HG03060 (cell line): ENCODE data around the gene NRN1.

Source experiments
- ATAC-seq: cut with Tn5 transposase; IDR thresholded peaks from one replicate; pipeline ENCODE4 v1.9.1; 2021; ENCODE audit warnings: low read depth, moderate number of reproducible peaks; ENCODE audit not compliant: unreplicated experiment

The NRN1 gene

DNA sequence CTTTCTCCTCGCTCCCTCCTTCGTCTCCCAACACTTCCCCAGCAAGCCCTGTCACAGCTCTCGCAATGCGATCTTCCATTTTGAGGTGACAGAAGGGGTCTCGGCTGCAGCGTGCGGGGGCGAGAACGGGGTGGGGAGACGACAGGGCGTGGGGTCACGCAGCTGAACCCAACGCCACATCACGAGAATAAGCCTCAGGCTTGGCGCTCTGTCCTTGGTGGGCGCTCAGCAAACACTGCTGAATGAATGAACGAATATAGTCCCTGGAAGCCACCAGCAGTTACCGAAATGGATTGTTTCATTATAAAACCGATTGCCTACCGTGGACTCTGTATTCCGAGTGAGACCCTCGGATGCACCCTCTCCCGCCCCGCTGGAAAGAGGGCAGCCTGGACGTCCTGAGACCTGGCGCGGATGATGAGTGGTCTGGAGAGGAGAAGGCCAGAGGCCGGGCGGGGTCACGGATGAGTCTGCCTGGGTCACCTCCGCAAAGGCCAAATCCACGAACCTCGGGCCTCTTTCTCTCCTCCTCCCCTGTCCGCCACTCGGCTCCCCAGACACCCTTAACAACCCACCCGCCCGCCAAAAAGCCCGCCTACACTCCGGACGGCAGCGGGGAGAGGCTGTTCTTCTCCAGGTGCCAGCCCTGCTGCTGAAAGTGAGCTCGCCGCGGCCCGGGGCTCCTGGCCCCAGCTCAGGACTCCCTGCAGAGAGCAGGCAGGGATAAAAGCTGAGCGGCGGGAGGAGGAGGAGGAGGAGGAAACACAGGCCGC, 3.7 kb downstream of the NRN1 start:
- ATAC-seq: no peak

DNA sequence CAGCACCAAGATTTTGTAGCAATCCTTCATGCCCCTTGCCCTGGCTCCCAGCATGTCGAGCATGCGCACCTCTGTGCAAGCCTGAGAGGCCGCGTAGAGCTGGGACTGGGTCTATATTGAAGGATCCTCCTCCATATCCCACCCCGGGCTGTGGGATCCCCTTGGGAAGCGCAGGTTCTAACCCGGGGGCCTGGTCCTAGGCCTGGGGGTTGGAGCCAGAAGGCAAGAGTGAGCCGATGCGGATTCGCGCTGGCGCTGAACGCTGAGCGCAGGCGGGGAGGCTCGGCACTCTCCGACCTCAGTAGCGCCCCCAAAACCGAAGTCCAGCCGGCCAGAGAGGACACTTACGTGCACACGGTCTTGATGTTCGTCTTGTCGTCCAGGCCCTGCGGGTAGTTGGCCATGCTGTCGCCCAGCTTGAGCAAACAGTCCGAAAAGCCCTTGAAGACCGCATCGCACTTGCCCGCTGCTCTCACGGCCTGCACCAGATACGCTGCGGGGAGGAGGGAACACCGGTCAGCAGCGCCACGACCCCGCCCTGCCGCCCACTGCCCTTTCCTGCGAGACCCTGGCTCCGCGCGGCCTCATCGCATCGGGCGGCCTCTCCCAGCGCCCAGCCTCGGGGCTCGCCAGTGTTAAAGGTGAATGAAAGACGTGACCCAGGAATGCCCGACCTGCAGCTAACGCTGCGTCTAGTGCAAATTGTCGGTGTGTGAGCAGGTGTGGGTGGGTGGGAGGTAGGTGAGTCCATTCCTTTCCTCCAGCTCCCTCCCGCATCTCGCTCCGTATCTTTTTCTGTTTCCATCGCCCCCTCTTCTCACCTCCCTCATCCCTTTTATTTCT, 4.5 kb downstream of the NRN1 start:
- ATAC-seq: no peak

DNA sequence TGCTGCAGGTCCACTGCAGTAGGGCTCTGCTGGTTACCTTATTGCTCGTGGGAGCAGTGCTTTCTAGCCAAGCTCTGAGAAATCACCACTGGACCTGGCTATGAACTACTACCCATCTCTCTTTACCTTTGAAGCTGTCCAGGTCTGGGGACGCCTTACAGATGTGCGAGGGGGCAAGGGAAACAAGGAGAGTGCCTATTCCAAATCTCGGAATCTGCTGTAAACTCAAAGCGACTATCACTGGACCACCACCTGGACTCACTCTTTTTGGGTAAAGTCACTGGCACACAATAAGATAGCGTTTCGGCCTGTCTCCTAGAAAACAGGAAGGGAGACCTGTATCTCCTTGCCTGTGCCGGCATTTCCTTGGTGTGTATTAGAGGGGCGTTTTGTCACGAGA, 5.3 kb downstream of the NRN1 start:
- ATAC-seq: no peak

DNA sequence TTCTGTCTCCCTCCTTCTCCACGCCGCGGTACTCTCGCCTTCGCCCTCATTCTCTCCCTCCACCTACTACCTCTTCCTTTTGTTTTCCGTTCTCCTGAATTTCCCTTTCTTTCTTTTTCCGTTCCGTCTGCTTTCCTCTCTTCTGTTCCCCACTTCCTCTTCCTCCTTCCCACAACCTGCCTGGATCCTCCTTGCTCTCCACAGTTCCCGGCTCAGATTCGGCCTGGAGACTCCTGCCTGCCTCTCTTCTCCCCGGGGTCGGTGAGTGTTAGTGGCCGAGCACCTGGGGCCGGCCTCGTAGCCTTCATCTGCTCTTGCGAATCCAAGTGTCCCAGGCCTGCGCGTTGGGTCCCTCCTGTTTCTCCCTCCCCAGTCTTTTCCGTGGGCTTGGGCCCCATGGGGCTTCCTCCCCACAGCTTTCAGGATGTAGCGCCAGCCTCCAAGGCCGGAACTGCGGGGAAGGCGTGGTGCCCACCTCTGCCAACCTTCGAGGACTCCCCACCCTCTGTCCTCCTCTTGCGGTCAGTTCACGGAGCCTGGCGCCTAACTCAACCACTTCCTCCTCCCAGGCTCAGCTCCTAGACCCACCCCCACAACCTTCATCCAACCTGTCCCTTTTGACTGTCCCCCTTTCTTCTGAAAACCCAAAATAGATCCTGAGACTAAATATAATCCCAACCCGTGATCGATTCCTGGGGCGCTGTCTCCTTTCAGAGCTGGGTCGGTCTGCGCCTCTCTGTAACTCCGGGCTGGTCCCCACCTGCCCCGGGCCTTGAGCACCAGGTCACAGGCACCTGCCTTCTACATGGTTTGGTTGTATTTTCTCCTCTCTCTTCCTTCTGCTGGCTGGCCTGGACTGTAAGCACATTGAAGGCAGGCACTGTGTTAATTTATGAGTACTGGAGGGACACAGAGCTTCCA, 6.8 kb downstream of the NRN1 start:
- ATAC-seq: no peak

DNA sequence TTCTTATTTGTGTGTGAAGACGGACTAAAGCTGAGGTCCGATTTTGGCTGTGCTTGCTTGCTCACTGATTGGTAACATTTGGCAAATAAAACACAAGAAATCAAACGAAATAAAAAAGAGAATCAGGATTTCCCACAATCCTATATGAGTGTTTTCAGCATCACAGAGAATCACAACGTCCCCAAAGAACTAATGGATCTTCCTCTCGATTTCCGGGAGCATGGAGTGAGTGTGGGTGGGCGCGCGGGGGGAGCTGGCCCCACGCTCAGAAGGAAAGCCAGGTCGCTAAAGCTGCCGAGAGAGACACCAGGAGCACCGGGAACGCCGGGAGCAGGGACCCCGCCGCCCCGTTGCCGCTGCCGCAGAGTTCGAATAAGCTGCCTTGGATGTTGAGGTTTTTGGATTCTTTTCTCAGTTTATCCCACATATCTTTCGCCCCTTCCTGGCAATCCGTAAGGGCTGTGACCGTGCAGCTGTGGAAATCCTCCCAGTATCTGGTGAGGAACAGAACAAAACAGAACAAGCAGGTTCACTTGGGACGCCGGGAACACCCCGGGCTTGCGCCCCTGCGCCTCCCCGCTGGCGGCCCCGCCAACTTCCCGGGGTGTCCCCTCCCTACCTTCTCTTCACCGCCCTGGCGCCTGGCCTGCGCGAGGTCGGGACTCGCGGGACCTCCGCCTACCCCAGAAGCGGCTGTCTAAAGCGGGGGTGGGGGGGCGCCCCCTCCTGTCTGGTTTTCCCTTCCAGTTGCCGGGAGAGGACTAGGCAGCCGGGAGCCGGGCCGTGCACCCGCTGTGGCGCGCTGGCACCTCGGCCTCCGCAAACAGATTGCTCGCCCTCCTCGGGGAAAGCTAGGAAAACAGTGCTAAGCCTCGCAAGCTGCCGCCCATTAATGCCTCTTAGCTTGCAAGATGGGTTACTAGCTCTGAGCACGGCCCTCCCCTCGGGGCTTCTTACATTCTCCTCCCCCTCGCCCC, 7.7 kb downstream of the NRN1 start:
- ATAC-seq: no peak

DNA sequence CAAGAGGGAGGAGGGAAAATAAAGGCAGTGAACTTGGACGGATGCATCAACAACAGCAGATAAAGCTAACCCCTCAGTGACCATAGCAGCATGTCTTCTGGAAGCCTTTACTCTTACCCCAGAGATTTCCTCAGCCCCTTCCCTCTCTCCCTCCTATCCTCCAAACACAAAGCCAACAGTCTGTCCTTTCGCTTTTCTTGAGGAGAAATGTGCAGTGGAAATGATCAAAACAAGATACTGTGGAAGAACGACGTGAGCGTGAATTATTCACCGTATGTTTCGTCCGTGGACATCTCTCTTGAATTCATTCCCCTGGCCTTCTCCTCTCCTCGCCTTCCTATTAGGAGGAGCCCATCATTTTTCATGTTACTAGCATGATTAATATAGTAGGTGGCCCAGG, 8.5 kb downstream of the NRN1 start:
- no peak for ATAC-seq

DNA sequence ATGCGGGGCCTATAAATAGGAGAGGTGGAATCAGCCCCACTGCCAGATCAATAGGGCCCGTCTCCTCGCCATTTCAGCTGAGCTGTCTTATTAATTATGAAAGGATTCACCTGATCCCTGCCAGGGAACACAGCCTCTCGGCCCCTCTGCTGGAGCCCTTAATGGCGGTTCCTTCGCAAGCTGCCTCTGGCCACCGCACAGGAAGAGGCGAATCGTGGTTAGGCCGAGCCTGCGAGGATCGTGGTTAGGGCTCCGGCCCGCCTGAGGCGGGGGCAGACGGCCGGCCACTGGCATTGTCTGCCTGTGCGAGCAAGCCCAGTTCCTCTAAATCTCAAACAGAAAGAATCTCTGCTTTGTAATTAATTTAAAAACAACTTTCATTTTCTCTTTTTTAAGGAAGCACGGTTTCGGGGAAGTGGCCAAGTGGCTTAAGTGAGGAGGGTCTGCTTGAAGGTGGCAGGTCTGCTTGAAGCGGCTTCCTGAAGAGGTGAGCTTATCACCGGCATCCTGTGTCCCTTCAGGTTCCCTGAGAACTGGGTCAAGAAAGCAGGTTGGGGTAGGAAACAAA, 9.2 kb downstream of the NRN1 start:
- no peak for ATAC-seq

DNA sequence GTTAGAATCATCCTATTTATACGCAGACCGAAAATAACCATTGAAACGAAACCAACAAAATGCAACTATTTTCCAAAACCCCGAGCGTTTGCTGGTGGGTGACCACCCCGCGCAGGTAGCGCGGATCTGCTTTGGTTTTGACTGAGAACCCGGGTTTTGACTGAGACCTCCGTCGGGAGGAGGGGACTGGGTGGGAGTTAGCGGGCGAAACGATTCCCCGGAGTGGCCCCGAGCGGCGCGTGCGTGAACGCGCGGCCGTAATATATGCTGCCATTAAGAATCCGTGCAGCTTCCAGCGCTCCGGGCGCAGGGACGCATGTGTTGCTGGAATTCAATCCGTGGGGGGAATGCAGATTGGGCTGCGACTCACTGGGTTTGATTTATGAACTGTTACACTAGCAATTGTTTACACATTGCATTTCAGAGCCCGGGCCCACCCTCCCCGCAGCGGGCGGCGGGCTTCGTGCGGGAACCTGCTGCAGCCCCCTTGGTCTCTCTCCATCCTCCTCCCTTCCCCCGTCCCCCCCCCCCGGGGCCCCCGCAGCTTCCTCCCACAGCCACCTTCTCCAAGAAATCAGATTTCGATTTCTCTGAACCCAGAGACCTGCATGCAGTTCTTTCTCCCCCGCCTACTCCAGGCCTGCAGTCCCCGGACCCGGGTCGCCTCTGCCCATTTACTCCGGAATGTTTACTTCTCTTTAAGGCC, 9.9 kb downstream of the NRN1 start:
- no peak for ATAC-seq

DNA sequence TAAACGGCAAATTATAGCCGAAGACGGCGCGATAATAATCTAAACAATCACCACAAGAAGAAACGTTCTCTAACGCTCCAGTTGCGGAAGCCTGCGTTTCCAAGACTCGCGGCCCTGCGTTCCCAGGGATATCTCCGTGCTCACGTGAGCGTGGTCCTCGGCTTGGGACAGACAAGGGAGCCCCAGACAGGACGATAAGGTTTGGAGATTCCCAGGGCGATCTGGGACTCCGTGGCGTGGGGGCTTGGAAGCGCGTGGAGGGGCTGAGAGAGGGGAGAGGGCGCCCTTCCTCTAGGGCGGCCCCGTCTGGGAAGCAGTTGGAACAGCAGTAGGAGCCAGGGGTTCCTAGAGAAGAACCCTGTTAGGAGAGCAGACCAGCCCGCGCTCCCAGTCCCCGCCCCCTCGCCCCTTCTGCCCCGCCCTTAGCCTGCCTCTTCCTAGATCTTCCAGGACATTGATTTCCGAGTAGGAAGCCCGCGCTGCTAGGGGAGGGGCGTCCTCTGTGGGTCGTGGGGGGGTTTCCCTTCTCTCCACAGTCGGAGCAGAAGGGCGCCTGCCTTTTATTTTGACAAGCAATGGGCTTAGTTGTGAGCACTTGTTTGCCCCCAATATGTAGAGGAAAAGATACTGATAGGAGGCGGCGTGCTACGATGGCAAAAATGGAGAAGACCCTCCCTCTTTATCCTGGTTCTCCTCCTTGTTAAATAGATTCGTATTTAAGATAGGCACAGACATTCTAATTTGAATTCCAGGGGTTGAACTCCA, 10.6 kb downstream of the NRN1 start:
- no peak for ATAC-seq

DNA sequence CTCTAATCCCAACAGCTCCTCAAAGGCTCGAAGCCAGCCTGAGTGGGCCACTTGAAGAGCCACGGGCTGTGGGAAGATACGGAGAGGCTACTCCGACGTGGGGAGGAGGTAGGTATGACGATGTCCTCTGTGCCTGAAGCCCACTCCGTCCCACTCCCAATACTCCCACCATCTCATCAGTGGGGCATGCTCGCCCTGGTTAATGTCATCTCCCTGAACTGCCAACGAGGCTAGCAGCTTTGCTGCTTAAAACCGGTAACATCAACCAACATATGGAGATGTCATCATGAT, 11.1 kb downstream of the NRN1 start:
- ATAC-seq: no peak

DNA sequence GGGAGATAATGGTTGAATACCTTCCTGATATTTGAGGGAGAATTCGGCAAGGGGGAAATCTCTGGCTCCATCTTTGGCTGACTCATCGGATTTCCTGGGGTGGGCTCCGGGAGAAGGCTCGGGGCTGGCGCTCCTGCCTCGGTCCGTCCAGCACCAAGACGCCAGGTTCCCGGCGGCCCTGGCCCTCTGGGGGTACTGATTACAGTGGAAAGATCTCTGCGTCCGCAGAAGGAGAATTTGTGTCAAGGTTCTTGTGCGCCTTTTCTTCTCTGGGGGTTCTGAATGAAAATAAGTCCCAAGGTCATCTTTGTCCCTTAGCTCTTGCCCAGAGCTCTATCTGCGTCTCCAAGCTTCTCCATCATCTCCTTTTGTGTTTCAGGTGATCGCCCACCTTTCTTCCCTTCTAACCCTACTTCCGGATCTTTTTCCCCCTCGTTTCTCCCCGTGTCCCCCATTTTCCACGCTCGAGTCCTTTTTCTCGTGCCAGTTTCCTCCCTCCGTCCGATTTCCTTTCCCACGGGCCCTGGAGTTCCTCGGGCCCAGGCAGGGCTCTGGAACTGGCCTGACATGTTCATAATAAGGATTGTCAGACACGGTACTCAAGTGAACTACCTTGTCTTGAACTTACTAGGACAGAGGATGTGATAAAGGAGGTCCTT, 11.6 kb downstream of the NRN1 start:
- ATAC-seq: no peak

DNA sequence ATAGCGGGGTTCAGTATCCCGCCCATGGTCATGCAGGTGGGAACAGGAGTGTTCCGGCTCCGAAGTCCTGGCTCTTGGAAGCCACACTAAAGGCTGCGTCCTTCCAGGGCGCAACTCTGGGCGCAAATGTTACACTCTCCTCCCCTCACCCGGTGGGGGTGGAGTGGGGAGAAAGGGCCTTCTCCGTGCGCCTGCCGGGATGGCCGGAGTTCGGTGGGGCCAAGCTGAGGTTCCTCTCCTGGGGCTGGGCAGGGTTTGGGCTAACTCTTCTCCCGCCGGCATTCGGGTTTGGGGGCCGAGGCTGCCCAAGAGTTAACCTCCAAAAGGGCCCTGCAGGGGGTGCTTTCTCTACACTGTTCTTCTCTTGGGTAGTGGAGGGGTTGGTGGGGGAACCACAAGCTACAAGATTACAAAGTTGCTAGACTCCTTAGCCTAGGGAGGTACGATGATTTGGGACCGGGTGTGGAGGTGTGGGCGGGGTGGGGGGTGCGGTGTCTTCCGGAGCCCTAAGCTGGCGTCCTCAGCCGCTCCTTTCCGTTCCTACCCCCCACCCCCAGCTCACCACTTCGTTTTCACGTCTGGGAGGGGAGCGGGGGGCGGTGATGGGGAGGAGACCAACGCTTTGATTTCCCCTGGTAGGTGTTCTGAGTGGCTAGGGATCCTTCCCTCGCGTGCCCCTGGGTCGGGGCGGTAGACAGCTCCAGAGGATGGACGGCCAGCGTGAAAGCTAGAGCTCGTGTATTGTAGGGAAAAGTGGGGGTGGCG, 12.3 kb downstream of the NRN1 start:
- ATAC-seq: no peak

DNA sequence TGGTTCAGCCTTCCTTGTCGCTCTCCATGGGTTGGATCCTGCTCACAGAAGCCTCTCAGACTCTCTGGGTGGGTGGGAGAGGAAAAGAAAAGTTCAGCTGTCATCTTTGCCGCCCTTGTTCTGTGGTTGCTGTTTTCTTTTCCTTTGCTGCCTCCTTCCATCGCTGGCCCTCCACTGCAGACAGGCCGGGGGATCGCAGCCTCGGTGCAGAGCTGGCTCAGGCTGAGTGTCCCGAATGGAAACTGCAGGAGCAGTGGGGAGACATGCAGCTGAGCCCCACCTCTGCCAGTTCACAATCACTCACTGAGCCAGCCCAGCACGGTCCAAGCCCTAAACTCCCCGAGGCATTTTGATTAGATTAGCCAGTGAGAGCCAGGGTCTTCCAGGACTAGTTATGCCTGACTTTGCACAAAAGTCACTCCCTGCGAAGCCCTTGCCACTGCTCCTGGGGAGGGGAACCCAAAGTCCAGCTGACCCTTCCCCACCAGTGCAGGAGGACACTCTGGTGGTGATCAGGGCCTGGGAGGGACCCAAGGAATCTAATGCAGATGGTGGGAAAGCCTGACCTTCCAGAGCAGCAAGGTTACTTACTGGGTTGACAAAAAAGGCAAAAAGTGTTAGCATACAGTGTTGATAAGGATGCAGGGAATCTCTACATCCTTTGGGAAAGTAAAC, 14.0 kb downstream of the NRN1 start:
- ATAC-seq: no peak

DNA sequence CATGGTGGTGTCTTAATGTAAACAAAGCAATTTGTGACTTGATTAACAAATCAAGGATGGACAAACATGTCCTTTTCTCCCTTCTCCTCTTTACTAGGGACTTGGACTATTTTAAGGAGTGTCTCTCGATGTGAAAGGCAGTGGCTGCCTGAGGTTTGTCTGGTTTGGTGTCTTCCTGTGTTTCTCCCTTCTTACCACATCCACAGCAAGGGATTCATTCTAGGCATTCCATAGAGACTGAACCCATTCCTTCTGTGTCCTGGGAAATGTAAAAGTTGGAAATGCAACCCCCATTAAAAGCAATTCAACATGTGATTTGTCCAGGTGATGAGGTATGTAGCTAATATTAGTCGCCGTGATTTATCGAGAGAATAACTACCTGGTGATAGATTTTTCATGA, 15.9 kb downstream of the NRN1 start:
- ATAC-seq: no peak

DNA sequence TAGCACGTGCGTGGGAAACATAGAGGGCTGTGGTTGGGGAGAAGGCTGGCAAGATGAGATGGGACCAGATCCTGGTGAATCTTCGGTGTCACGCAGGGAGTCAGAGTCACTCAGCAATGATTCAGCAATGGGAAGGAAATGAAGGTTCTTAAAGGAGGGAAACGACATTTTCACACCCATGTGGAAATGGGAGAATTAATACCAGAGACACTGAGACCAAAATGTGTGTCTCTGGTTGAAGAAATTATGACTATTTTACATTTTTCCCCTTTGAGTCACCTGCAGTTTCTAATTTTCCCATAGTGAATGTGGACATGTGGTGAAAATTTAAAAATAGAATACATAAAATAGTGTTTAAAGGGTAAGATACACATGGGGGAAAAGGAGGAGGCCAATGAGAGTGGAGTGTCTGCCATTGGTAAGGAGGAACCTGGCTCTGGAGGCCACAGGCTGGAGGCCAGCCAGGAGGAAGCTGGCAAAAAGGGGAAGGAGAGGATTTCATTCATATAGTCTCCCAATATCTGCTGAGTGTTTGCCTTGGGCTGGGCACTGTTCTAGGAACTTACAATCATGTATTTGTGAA, 17.5 kb downstream of the NRN1 start:
- no peak for ATAC-seq

DNA sequence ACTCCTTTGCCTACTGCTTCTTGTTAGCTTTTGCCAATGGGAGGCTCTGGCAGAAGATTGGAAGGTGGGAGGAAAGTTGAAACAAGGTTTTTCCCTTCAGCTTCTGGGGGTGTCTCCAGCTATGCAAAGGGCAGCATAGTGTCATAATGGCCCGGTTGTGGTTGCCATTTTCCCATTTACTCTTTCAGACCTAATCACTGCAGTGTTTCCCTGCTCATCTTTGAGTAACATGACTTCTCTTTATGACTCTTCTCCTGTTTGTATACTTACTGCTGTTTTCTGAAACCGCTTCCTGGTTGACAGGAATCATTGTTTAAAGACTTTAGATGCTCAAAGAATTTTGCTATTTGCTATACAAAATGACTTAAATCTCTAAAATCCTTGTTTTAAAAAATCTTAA, 19.9 kb downstream of the NRN1 start:
- ATAC-seq: no peak
